A673 (cell line): ENCODE measurements around the gene USP40. TPM values are rescaled to one million over a fixed set of nuclear protein-coding genes. Genes with fewer than 3 reads are reported as not detected.

Experiments used
- BruUV-seq: library from RNA; stranded (reverse); fragments of 400-500 nt; replicated peaks from 2 replicates; lab custom pipeline; 2021; lab: Mats Ljungman, UMichigan
- CTCF ChIA-PET: fragments of 300-600 bp; sonication (Branson Sonifier 250); formaldehyde crosslinking; loops from one replicate; lab custom pipeline; 2022; ENCODE audit warnings: antibody characterized with exemption; lab: Charles Lee
- POLR2A ChIA-PET: fragments of 300-600 bp; sonication (Branson Sonifier 250); formaldehyde crosslinking; loops from one replicate; lab custom pipeline; 2022; ENCODE audit warnings: antibody characterized with exemption; ENCODE audit not compliant: low non-redundant PET; lab: Charles Lee
- DNase-seq: peaks from one replicate; pipeline ENCODE4 v3.0.0-alpha.2; 2015; ENCODE audit warnings: low spot score
- H3K27ac ChIP-seq: fragments of 200-600 bp; sonication (generic); 2 replicates; pipeline ENCODE4 v1.5.1; 2016; ENCODE audit warnings: mixed run types, low read depth, mild to moderate bottlenecking, mixed read lengths, antibody characterized with exemption, low read length; ENCODE audit not compliant: poor library complexity, severe bottlenecking
- H3K27me3 ChIP-seq: fragments of 200-600 bp; sonication (generic); replicated peaks from 2 replicates; pipeline ENCODE4 v1.6.1; 2017; ENCODE audit warnings: mixed run types, low read depth, mild to moderate bottlenecking, mixed read lengths, antibody characterized with exemption, low read length; ENCODE audit not compliant: insufficient read depth, poor library complexity
- H3K36me3 ChIP-seq: fragments of 200-600 bp; sonication (generic); 2 replicates; pipeline ENCODE4 v1.6.1; 2016; ENCODE audit warnings: mixed run types, mild to moderate bottlenecking, mixed read lengths, antibody characterized with exemption, low read length; ENCODE audit not compliant: insufficient read depth, poor library complexity, severe bottlenecking
- H3K4me1 ChIP-seq: fragments of 200-600 bp; sonication (generic); 2 replicates; pipeline ENCODE4 v1.6.1; 2017; ENCODE audit warnings: mixed run types, mild to moderate bottlenecking, mixed read lengths, antibody characterized with exemption, low read length; ENCODE audit not compliant: insufficient read depth, poor library complexity, severe bottlenecking
- H3K4me3 ChIP-seq: fragments of 200-600 bp; sonication (generic); 2 replicates; pipeline ENCODE4 v1.5.1; 2016; ENCODE audit warnings: low read depth, mixed run types, mild to moderate bottlenecking, mixed read lengths, low read length; ENCODE audit not compliant: poor library complexity, severe bottlenecking
- H3K9me3 ChIP-seq: fragments of 200-600 bp; sonication (generic); 2 replicates; pipeline ENCODE4 v1.6.1; 2016; ENCODE audit warnings: mixed run types, low read depth, mild to moderate bottlenecking, mixed read lengths, antibody characterized with exemption, low read length; ENCODE audit not compliant: poor library complexity, severe bottlenecking
- EZH2 ChIP-seq: fragments of 200-600 bp; sonication (generic); IDR thresholded peaks from 2 replicates; pipeline ENCODE4 v1.6.1; 2017; ENCODE audit warnings: borderline replicate concordance, low read depth, mild to moderate bottlenecking, mixed read lengths, antibody characterized with exemption, low read length; ENCODE audit not compliant: poor library complexity, severe bottlenecking
- intact Hi-C: fragments of 100-400 bp; cut with micrococcal nuclease; formaldehyde crosslinking; loops from one replicate; pipeline ENCODE4 v1.10.0; 2022; ENCODE audit not compliant: unreplicated experiment
- total RNA-seq: library from RNA; stranded (reverse); gene quantifications from 2 replicates; pipeline ENCODE4 v1.2.3, GENCODE V29; 2021
- TF ChIP-seq, protein P1 (sequence below): fragments of 300-800, 200-600 bp; sonication (generic); conservative IDR thresholded peaks from 2 replicates; pipeline ENCODE4 v1.5.1; 2017; ENCODE audit warnings: low read depth, mild to moderate bottlenecking, antibody characterized with exemption, low read length, moderate library complexity, mixed read lengths

The USP40 gene
- total RNA-seq, 1 experiment from 2014 or later = 29.6 TPM

DNA sequence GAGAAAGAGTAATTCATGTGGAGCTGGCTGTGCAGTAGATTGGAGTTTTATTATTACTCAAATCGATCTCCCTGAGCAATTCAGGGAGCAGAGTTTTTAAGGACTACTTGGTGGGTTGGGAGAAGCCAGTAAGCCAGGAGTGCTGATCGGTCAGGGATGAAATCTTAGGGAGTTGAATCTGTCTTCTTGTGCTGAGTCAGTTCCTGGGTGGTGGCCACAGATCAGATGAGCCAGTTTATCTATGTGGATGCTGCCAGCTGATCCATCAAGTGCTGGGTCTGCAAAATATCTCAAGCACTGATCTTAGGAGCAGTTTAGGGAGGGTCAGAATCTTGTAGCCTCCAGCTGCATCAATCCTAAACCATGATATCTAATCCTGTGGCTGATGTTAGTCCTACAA lies 33.8 kb upstream of the USP40 start:
- intact Hi-C loops = no loop called here
- CTCF ChIA-PET = no interaction called here
- Histone ChIP-seq H3K36me3 (no peaks in the 10 kb centered on the region), H3K27me3 (no peaks in the 10 kb centered on the region), H3K27ac (no peak overlapping the region), H3K9me3 (no peaks in the 10 kb centered on the region), H3K4me1 (no peaks in the 10 kb centered on the region), H3K4me3 (no peak overlapping the region)
- no TSS peak for BruUV-seq
- TF ChIP-seq EZH2 = no peak
- TF ChIP-seq, protein P1, sequence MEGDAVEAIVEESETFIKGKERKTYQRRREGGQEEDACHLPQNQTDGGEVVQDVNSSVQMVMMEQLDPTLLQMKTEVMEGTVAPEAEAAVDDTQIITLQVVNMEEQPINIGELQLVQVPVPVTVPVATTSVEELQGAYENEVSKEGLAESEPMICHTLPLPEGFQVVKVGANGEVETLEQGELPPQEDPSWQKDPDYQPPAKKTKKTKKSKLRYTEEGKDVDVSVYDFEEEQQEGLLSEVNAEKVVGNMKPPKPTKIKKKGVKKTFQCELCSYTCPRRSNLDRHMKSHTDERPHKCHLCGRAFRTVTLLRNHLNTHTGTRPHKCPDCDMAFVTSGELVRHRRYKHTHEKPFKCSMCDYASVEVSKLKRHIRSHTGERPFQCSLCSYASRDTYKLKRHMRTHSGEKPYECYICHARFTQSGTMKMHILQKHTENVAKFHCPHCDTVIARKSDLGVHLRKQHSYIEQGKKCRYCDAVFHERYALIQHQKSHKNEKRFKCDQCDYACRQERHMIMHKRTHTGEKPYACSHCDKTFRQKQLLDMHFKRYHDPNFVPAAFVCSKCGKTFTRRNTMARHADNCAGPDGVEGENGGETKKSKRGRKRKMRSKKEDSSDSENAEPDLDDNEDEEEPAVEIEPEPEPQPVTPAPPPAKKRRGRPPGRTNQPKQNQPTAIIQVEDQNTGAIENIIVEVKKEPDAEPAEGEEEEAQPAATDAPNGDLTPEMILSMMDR = no peak
- POLR2A ChIA-PET = no interaction called here
- no peak for DNase-seq

DNA sequence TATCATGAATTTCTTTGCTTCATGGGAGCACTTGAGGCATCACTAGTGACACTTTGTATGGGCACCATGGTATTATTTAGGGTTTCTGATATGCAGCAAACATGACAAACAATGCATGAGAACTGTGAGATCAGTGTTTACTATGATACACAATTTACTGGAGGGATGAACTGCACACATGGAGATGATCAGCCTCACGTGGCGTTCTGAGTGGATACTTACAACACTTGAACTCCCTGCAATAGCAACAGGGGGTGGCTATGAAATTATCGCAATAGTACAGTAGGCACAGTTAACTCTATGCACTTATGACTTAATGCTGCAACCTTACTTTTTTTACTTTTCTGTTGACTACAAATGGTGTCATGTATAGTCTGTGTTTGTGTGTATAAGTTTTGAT lies 32.4 kb upstream of the USP40 start:
- Histone ChIP-seq H3K4me3 (no peak overlapping the region), H3K36me3 (no peaks in the 10 kb centered on the region), H3K9me3 (no peaks in the 10 kb centered on the region), H3K27ac (no peak overlapping the region), H3K27me3 (no peaks in the 10 kb centered on the region), H3K4me1 (no peaks in the 10 kb centered on the region)
- CTCF ChIA-PET = no interaction called here
- intact Hi-C loops = no loop called here
- TF ChIP-seq, protein P1 = no peak
- TF ChIP-seq EZH2 = no peak
- no peak for DNase-seq
- no TSS peak for BruUV-seq
- POLR2A ChIA-PET = no interaction called here

DNA sequence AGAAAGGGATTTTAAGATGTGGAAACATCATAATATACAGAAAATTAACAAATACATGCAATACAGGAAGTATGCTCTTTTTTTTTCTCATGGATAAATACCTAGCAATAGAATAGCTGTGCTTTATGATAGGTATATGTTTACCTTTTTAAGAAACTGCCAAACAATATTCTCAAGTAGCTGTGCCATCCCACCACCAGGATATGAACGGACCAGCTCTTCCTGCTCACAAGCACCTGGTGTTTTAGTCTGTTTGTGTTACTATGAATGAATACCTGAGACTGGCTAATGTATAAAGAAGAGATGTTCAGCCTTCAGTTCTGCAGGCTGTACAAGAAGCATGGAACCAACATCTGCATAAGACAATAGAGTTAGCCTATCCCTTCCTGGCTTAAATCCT lies 30.9 kb upstream of the USP40 start:
- CTCF ChIA-PET = no interaction called here
- TF ChIP-seq EZH2 = no peak
- TF ChIP-seq, protein P1 = no peak
- Histone ChIP-seq H3K36me3 (no peaks in the 10 kb centered on the region), H3K4me1 (no peaks in the 10 kb centered on the region), H3K27ac (no peak overlapping the region), H3K27me3 (no peaks in the 10 kb centered on the region), H3K9me3 (no peaks in the 10 kb centered on the region), H3K4me3 (no peak overlapping the region)
- POLR2A ChIA-PET = no interaction called here
- DNase-seq = no peak
- BruUV-seq = no TSS peak
- intact Hi-C loops = no loop called here
